Small intestine (tissue), 7 donors: ENCODE data around the gene MANEAL. TPM values are rescaled to one million over a fixed set of nuclear protein-coding genes. Genes with fewer than 3 reads are reported as not detected.
A peak's percentile ranks its signal among the peaks of the same experiment; 100 is the strongest.

ENCODE experiments used
- DNase-seq, 2 donors: peaks; one replicate each; pipeline versions ENCODE4 v3.0.0 to v3.0.0-alpha.2; 2013
- FAIRE-seq: peaks from 2 replicates; lab custom pipeline; 2012; peaks lifted over from hg19 to GRCh38; lab: Jason Lieb, UNC
- H3K27ac ChIP-seq, 3 donors: one replicate each; pipeline ENCODE4 v1.5.1; 2013; ENCODE audit warnings: low read length in 2 of 3, mild to moderate bottlenecking in 2 of 3, control low read depth in 1 of 3, inconsistent platforms in 1 of 3, low read depth in 1 of 3, moderate library complexity in 1 of 3
- H3K27me3 ChIP-seq, 3 donors: one replicate each; pipeline ENCODE4 v1.6.1; 2013; ENCODE audit warnings: low read length in 3 of 3, inconsistent platforms in 1 of 3; ENCODE audit not compliant: control insufficient read depth in 3 of 3, insufficient read depth in 3 of 3
- H3K36me3 ChIP-seq, 3 donors: one replicate each; pipeline ENCODE4 v1.6.1; 2013; ENCODE audit warnings: low read length in 3 of 3, inconsistent platforms in 1 of 3, low read depth in 1 of 3, mild to moderate bottlenecking in 1 of 3, moderate library complexity in 1 of 3; ENCODE audit not compliant: control insufficient read depth in 3 of 3, insufficient read depth in 2 of 3
- H3K4me1 ChIP-seq, 3 donors: one replicate each; pipeline ENCODE4 v1.6.1; 2013; ENCODE audit warnings: low read length in 2 of 3, inconsistent platforms in 1 of 3, low read depth in 1 of 3, mild to moderate bottlenecking in 1 of 3, moderate library complexity in 1 of 3; ENCODE audit not compliant: control insufficient read depth in 3 of 3, insufficient read depth in 2 of 3
- H3K4me3 ChIP-seq, 3 donors: one replicate each; pipeline ENCODE4 v1.5.1; 2013; ENCODE audit warnings: low read length in 3 of 3, control low read depth in 1 of 3, inconsistent platforms in 1 of 3, low read depth in 1 of 3, mild to moderate bottlenecking in 1 of 3, moderate library complexity in 1 of 3
- H3K9me3 ChIP-seq, 2 donors: one replicate each; pipeline ENCODE4 v1.6.1; 2013; ENCODE audit warnings: low read depth in 1 of 2, low read length in 1 of 2; ENCODE audit not compliant: control insufficient read depth in 2 of 2, insufficient read depth in 1 of 2
- WGBS, 3 donors: extraction: QIAGEN DNeasy Blood & Tissue Kit; methylation state at CpG; one replicate each; pipeline ENCODE4 v1.1.7; 2013; 5-methylcytosine and 5-hydroxymethylcytosine counted together
- polyA plus RNA-seq, 4 donors: library from polyadenylated mRNA; stranded (reverse) in 3 of 4; unstranded in 1 of 4; fragments of 200-250 nt in 3 of 4; fragments of 120-200 nt in 1 of 4; gene quantifications; one replicate each; pipeline versions ENCODE4 v1.2.1 to v1.2.3, GENCODE V29; 2013
- donor health status: healthy with polysubstance abuse.
- donor health status: control.
- donor health status: control.
- donor health status: Bipolar disorder and iron deficiency.
- donor health status: healthy.

MANEAL gene
- polyA plus RNA-seq, 4 donors, result 0.81 to 6.1 (median 2.3) TPM

DNA sequence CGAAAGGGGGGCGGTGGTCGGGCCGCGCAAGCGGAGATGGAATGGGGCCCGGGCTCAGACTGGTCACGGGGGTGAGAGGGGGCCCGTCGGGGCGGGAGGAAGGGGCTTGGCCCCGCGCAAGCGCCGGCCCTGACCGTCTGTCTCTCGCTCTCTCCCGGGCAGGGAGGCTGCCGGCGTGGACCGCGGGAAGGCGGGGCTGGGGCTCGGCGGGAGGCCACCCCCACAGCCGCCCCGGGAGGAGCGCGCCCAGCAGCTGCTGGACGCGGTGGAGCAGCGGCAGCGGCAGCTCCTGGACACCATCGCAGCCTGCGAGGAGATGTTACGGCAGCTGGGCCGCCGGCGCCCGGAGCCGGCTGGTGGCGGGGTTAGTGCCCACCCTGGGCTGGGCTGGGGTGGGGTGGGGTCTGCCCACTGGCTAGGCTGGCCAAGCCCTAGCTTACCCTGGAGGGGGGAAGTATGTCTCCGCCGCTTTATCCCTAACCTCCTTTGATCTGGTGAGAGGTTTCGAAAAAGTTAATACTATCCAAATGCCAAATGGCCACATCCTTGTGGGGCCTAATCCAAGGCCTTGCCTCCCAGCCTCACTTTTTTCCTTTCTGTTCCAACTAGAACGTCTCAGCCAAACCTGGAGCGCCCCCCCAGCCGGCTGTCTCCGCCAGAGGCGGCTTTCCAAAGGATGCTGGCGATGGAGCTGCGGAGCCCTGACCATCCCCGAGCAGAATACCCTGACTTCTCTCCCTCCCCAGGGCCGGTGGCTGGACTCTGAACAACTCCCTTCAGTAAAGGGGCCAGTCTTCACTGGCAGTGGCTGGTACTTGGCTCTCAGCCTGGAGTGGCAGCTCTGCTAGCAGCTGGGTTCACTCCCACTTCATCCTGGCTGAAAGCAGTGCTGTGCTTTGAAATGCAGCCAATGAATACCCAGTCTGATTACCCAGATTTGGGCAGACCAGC is 15.0 kb downstream of the MANEAL start:
- H3K27ac ChIP-seq, result peak overlapping the region; percentile 71 to 98 (median 85)
- peak; percentile 66 to 85 for DNase-seq
- H3K4me1 ChIP-seq, result peaks cover 2 to 7% (median 5%) of the 10 kb centered on the region in 3 donors
- WGBS, 3 donors, result 2 to 7% (median 2%) methylated on average over 41 to 54 of the region's 54 CpGs
- H3K27me3 ChIP-seq, result no peaks in the 10 kb centered on the region
- FAIRE-seq, result no peak
- H3K4me3 ChIP-seq, result peak overlapping the region; percentile 71 to 86 (median 76)
- H3K9me3 ChIP-seq, result no peaks in the 10 kb centered on the region
- H3K36me3 ChIP-seq, result peaks cover 11 to 41% (median 11%) of the 10 kb centered on the region in 3 donors

GRCh38 chr1:37809942-37810341 is 16.3 kb downstream of the MANEAL start:
- no peak for DNase-seq
- no peak overlapping the region for H3K27ac ChIP-seq
- H3K4me3 ChIP-seq, result no peak overlapping the region
- H3K9me3 ChIP-seq, result no peaks in the 10 kb centered on the region
- H3K36me3 ChIP-seq, result peaks cover 6 to 40% (median 6%) of the 10 kb centered on the region in 3 donors
- 44 to 58% (median 54%) methylated on average over 2 of the region's 2 CpGs for WGBS, 3 donors
- peaks cover 2 to 7% (median 5%) of the 10 kb centered on the region in 3 donors for H3K4me1 ChIP-seq
- H3K27me3 ChIP-seq, result no peaks in the 10 kb centered on the region
- no peak for FAIRE-seq

GRCh38 chr1:37811027-37811655 is 17.5 kb downstream of the MANEAL start:
- Histone ChIP-seq H3K36me3 (peaks cover 4 to 42% (median 5%) of the 10 kb centered on the region in 3 donors), H3K27ac (no peak overlapping the region), H3K27me3 (no peaks in the 10 kb centered on the region), H3K4me3 (no peak overlapping the region), H3K9me3 (no peaks in the 10 kb centered on the region), H3K4me1 (peaks cover 2 to 7% (median 5%) of the 10 kb centered on the region in 3 donors)
- 26 to 36% (median 28%) methylated on average over 7 of the region's 7 CpGs for WGBS, 3 donors
- DNase-seq (peak; percentile 79 to 83), FAIRE-seq (no peak)

- DNase-seq, result no peak
- peaks cover 0 to 7% (median 5%) of the 10 kb centered on the region in 3 donors for H3K4me1 ChIP-seq
- H3K4me3 ChIP-seq, result no peak overlapping the region
- no peaks in the 10 kb centered on the region for H3K27me3 ChIP-seq
- FAIRE-seq, result no peak
- no peak overlapping the region for H3K27ac ChIP-seq
- H3K9me3 ChIP-seq, result no peaks in the 10 kb centered on the region
- whole genome bisulfite sequencing, 3 donors, result 85 to 90% (median 86%) methylated on average over 2 of the region's 2 CpGs
- peaks cover 8 to 40% (median 8%) of the 10 kb centered on the region in 3 donors for H3K36me3 ChIP-seq
These were observed 20.0 kb downstream of the MANEAL start for GRCh38 chr1:37813529-37814145.

DNA sequence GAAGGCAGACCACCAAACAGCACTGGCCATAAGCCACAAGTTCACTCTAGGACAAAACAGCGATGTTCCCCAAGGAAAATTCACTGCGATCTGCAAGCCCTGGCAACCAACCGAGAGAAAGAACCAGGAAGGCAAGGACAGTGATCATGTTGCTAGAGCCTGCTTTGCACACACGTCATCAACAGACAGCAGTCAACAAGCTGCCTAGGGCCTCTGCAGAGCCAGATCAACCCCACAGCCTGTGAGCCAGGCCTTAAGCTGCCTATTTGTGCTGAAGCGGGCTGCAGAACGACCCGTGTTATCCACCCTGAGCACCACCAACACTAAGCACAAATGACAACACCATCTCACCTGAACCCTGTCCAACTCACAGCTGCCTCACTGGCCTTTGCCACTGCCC is 20.6 kb downstream of the MANEAL start:
- no peak for DNase-seq
- WGBS, 3 donors, result 93 to 99% (median 97%) methylated on average over 7 of the region's 7 CpGs

DNA sequence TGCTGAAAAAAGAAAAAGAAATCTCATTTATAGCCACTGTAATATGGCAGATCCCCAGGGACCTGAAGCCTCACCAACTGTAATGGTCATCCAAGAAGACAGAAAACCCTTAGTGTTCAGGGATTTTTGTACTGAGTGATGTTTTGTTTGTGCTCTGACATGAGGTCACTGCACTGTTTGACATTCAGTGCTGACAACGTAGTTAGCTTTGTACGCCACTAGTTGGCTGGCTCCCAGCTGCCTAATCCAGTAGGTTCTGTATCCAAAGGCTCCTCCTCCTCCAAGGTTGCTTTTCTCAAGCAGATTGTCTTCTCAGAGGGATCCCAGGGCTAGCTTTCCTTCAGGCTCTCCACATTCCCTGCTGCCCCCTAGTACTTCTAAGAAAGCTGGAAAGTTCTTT is 23.8 kb downstream of the MANEAL start:
- 26 to 36% (median 30%) methylated on average over 2 of the region's 2 CpGs for WGBS, 3 donors
- no peak overlapping the region for H3K4me3 ChIP-seq
- H3K27me3 ChIP-seq, result no peaks in the 10 kb centered on the region
- no peak overlapping the region for H3K27ac ChIP-seq
- DNase-seq, result no peak
- FAIRE-seq, result no peak
- H3K9me3 ChIP-seq, result no peaks in the 10 kb centered on the region
- H3K4me1 ChIP-seq, result no peaks in the 10 kb centered on the region
- H3K36me3 ChIP-seq, result peaks cover 18 to 51% (median 20%) of the 10 kb centered on the region in 3 donors

More for the DNA sequence above, 20.6 kb downstream of the MANEAL start:
- Histone ChIP-seq H3K4me3 (no peak overlapping the region), H3K36me3 (peaks cover 8 to 42% (median 13%) of the 10 kb centered on the region in 3 donors), H3K9me3 (no peaks in the 10 kb centered on the region), H3K27me3 (no peaks in the 10 kb centered on the region), H3K4me1 (peaks cover 0 to 1% (median under 1%) of the 10 kb centered on the region in 3 donors), H3K27ac (no peak overlapping the region)
- no peak for FAIRE-seq

GRCh38 chr1:37821481-37821880 is 27.8 kb downstream of the MANEAL start:
- WGBS, 3 donors, result 90 to 98% (median 96%) methylated on average over 2 of the region's 2 CpGs
- no peak for FAIRE-seq
- Histone ChIP-seq H3K27me3 (no peaks in the 10 kb centered on the region), H3K36me3 (peaks cover 17 to 28% (median 18%) of the 10 kb centered on the region in 3 donors), H3K9me3 (no peaks in the 10 kb centered on the region), H3K4me1 (no peaks in the 10 kb centered on the region), H3K4me3 (no peak overlapping the region), H3K27ac (no peak overlapping the region)
- DNase-seq, result no peak
